Prostate gland (tissue), 2 donors: Measurements from ENCODE around the gene ETS2.

Experiments used
- POLR2A ChIP-seq: fragments of 450-650 bp; IDR thresholded peaks from one replicate; pipeline ENCODE4 v1.6.1; 2016; ENCODE audit warnings: antibody characterized with exemption, mild to moderate bottlenecking
- POLR2AphosphoS5 ChIP-seq: sonication (generic); formaldehyde crosslinking; IDR thresholded peaks from one replicate; pipeline ENCODE4 v1.6.1; 2017; ENCODE audit warnings: antibody characterized with exemption
- TF ChIP-seq, protein P1 (sequence below), 4 experiments: fragments of 200-600 bp in 2 of 4; fragments of 450-650 bp in 2 of 4; sonication (generic) in 2 of 4; IDR thresholded peaks; 1 replicate in 3 of 4; 2 replicates in 1 of 4; pipeline ENCODE4 v1.5.1; 2016 to 2019; ENCODE audit warnings: antibody characterized with exemption in 4 of 4, mild to moderate bottlenecking in 2 of 4, moderate library complexity in 2 of 4

- TF ChIP-seq, protein P1, sequence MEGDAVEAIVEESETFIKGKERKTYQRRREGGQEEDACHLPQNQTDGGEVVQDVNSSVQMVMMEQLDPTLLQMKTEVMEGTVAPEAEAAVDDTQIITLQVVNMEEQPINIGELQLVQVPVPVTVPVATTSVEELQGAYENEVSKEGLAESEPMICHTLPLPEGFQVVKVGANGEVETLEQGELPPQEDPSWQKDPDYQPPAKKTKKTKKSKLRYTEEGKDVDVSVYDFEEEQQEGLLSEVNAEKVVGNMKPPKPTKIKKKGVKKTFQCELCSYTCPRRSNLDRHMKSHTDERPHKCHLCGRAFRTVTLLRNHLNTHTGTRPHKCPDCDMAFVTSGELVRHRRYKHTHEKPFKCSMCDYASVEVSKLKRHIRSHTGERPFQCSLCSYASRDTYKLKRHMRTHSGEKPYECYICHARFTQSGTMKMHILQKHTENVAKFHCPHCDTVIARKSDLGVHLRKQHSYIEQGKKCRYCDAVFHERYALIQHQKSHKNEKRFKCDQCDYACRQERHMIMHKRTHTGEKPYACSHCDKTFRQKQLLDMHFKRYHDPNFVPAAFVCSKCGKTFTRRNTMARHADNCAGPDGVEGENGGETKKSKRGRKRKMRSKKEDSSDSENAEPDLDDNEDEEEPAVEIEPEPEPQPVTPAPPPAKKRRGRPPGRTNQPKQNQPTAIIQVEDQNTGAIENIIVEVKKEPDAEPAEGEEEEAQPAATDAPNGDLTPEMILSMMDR (IDR thresholded peaks at IDR 0.05), result no peak
- no peak for TF ChIP-seq POLR2A
- TF ChIP-seq POLR2AphosphoS5, result no peak
Observed at GRCh38 chr21:38825921-38826320, 20.2 kb downstream of the ETS2 start.
